ENCODE results near the gene GGTLC2.
"Not testable (repeated sequence)": the region's sequence is repeated elsewhere in the genome, so short reads cannot be mapped to it uniquely, and the experiment has no call there.

Gene GGTLC2

GRCh38 chr22:22638313-22638712 lies 6.1 kb upstream of the GGTLC2 start:
- FAIRE-seq, result not testable (repeated sequence)

- not testable (repeated sequence) for FAIRE-seq
Measured at GRCh38 chr22:22642255-22642654, 2.2 kb upstream of the GGTLC2 start.

- not testable (repeated sequence) for FAIRE-seq
Measured at GRCh38 chr22:22645969-22646368, 1.6 kb downstream of the GGTLC2 start.

- not testable (repeated sequence) for FAIRE-seq
Measured at GRCh38 chr22:22647952-22648351, 3.5 kb downstream of the GGTLC2 start.

GRCh38 chr22:22648863-22649536 lies 4.6 kb downstream of the GGTLC2 start:
- not testable (repeated sequence) for FAIRE-seq

GRCh38 chr22:22649761-22650160 lies 5.3 kb downstream of the GGTLC2 start:
- not testable (repeated sequence) for FAIRE-seq

GRCh38 chr22:22650398-22650797 lies 6.0 kb downstream of the GGTLC2 start:
- FAIRE-seq, result not testable (repeated sequence)

- FAIRE-seq, result not testable (repeated sequence)
Measured at GRCh38 chr22:22650803-22651515, 6.5 kb downstream of the GGTLC2 start.

GRCh38 chr22:22651593-22651992 lies 7.2 kb downstream of the GGTLC2 start:
- not testable (repeated sequence) for FAIRE-seq

GRCh38 chr22:22652102-22652501 lies 7.7 kb downstream of the GGTLC2 start:
- FAIRE-seq, result not testable (repeated sequence)

- not testable (repeated sequence) for FAIRE-seq
Measured at GRCh38 chr22:22652573-22652972, 8.2 kb downstream of the GGTLC2 start.

GRCh38 chr22:22653677-22654381 lies 9.4 kb downstream of the GGTLC2 start:
- FAIRE-seq, result not testable (repeated sequence)

GRCh38 chr22:22655452-22656290 lies 11.3 kb downstream of the GGTLC2 start:
- no peak for FAIRE-seq

- FAIRE-seq, result no peak
Measured at GRCh38 chr22:22657712-22658111, 13.3 kb downstream of the GGTLC2 start.

GRCh38 chr22:22661275-22661674 lies 16.9 kb downstream of the GGTLC2 start:
- FAIRE-seq, result no peak

GRCh38 chr22:22662095-22662494 lies 17.7 kb downstream of the GGTLC2 start:
- FAIRE-seq, result no peak

- no peak for FAIRE-seq
Measured at GRCh38 chr22:22663861-22664800, 19.7 kb downstream of the GGTLC2 start.

- FAIRE-seq, result no peak
Measured at GRCh38 chr22:22666307-22667091, 22.1 kb downstream of the GGTLC2 start.

- FAIRE-seq, result no peak
Measured at GRCh38 chr22:22667966-22668880, 23.8 kb downstream of the GGTLC2 start.

- no peak for FAIRE-seq
Measured at GRCh38 chr22:22669093-22669492, 24.7 kb downstream of the GGTLC2 start.
